BLaER1 treated with 17β-estradiol and CSF1 and Interleukin-3, amounts not matched to agents 10 nM and 100 nM (cell line): ENCODE measurements around the gene CLCN6.

Experiments
- H3K27ac ChIP-seq, 11 experiments: shearing (Covaris generic); formaldehyde crosslinking; 2 replicates each; pipeline ENCODE4 v1.8.1; 2022
- H3K27me3 ChIP-seq, 11 experiments: shearing (Covaris generic); formaldehyde crosslinking; 2 replicates each; pipeline ENCODE4 v1.8.1; 2022
- H3K36me3 ChIP-seq, 11 experiments: shearing (Covaris generic); formaldehyde crosslinking; 2 replicates each; pipeline ENCODE4 v1.8.1; 2022
- H3K4me1 ChIP-seq, 10 experiments: shearing (Covaris generic); formaldehyde crosslinking; 2 replicates each; pipeline ENCODE4 v1.8.1; 2022
- H3K4me2 ChIP-seq, 11 experiments: shearing (Covaris generic); formaldehyde crosslinking; 2 replicates each; pipeline ENCODE4 v1.8.1; 2022
- H3K4me3 ChIP-seq, 10 experiments: shearing (Covaris generic); formaldehyde crosslinking; 2 replicates each; pipeline ENCODE4 v1.8.1; 2022
- H3K9ac ChIP-seq, 11 experiments: shearing (Covaris generic); formaldehyde crosslinking; 2 replicates each; pipeline ENCODE4 v1.8.1; 2022
- H3K9me3 ChIP-seq, 11 experiments: shearing (Covaris generic); formaldehyde crosslinking; replicated peaks in 1 of 11; 2 replicates each; pipeline ENCODE4 v1.8.1; 2022
- H4K20me1 ChIP-seq, 11 experiments: shearing (Covaris generic); formaldehyde crosslinking; 2 replicates each; pipeline ENCODE4 v1.8.1; 2022
- Cebpa-rat ChIP-seq, 11 experiments: shearing (Covaris generic); IDR thresholded peaks; 2 replicates each; pipeline ENCODE4 v1.8.1; 2022

CLCN6 gene

GRCh38 chr1:11873395-11874257, 67.6 kb downstream of the CLCN6 start:
- H3K36me3 ChIP-seq, result no peaks in the 10 kb centered on the region
- no peak overlapping the region for H3K27ac ChIP-seq
- no peaks in the 10 kb centered on the region for H3K9me3 ChIP-seq
- H3K27me3 ChIP-seq, result no peaks in the 10 kb centered on the region
- peaks cover 0 to 4% (median 0%) of the 10 kb centered on the region in 10 experiments; a peak in 2 of 20 replicates for H3K4me1 ChIP-seq
- H3K9ac ChIP-seq, result no peak overlapping the region
- H3K4me2 ChIP-seq, result no peak overlapping the region
- peaks cover 0 to 15% (median 0%) of the 10 kb centered on the region in 11 experiments; a peak in 2 of 22 replicates for H4K20me1 ChIP-seq
- no peak for TF ChIP-seq Cebpa-rat (IDR thresholded peaks at IDR 0.05)
- H3K4me3 ChIP-seq, result no peak overlapping the region

GRCh38 chr1:11874258-11874562, 68.2 kb downstream of the CLCN6 start:
- Histone ChIP-seq H3K4me2 (no peak overlapping the region), H3K9ac (no peak overlapping the region), H4K20me1 (peaks cover 0 to 15% (median 0%) of the 10 kb centered on the region in 11 experiments; a peak in 2 of 22 replicates), H3K4me1 (peaks cover 0 to 4% (median 0%) of the 10 kb centered on the region in 10 experiments; a peak in 2 of 20 replicates), H3K27me3 (no peaks in the 10 kb centered on the region), H3K36me3 (no peaks in the 10 kb centered on the region), H3K27ac (no peak overlapping the region), H3K9me3 (no peaks in the 10 kb centered on the region), H3K4me3 (no peak overlapping the region)
- no peak for TF ChIP-seq Cebpa-rat (IDR thresholded peaks at IDR 0.05)

GRCh38 chr1:11874624-11875023, 68.6 kb downstream of the CLCN6 start:
- no peaks in the 10 kb centered on the region for H3K27me3 ChIP-seq
- peaks cover 0 to 4% (median 0%) of the 10 kb centered on the region in 10 experiments; a peak in 2 of 20 replicates for H3K4me1 ChIP-seq
- H3K9ac ChIP-seq, result no peak overlapping the region
- H3K9me3 ChIP-seq, result no peaks in the 10 kb centered on the region
- no peak for TF ChIP-seq Cebpa-rat (IDR thresholded peaks at IDR 0.05)
- H3K4me3 ChIP-seq, result no peak overlapping the region
- H4K20me1 ChIP-seq, result peaks cover 0 to 15% (median 0%) of the 10 kb centered on the region in 11 experiments; a peak in 2 of 22 replicates
- H3K4me2 ChIP-seq, result no peak overlapping the region
- no peak overlapping the region for H3K27ac ChIP-seq
- no peaks in the 10 kb centered on the region for H3K36me3 ChIP-seq

- no peaks in the 10 kb centered on the region for H3K27me3 ChIP-seq
- peaks cover 0 to 4% (median 0%) of the 10 kb centered on the region in 10 experiments; a peak in 2 of 20 replicates for H3K4me1 ChIP-seq
- no peak overlapping the region for H3K4me3 ChIP-seq
- peaks cover 0 to 15% (median 0%) of the 10 kb centered on the region in 11 experiments; a peak in 2 of 22 replicates for H4K20me1 ChIP-seq
- H3K9ac ChIP-seq, result no peak overlapping the region
- no peak for TF ChIP-seq Cebpa-rat (IDR thresholded peaks at IDR 0.05)
- H3K36me3 ChIP-seq, result no peaks in the 10 kb centered on the region
- no peak overlapping the region for H3K27ac ChIP-seq
- no peaks in the 10 kb centered on the region for H3K9me3 ChIP-seq
- H3K4me2 ChIP-seq, result no peak overlapping the region
Observed at GRCh38 chr1:11875094-11875493, 69.1 kb downstream of the CLCN6 start.

- Histone ChIP-seq H3K4me2 (no peak overlapping the region), H3K4me1 (peaks cover 0 to 3% (median 0%) of the 10 kb centered on the region in 10 experiments; a peak in 1 of 20 replicates), H3K4me3 (no peak overlapping the region), H4K20me1 (peaks cover 0 to 15% (median 0%) of the 10 kb centered on the region in 11 experiments; a peak in 2 of 22 replicates), H3K9me3 (no peaks in the 10 kb centered on the region), H3K27ac (no peak overlapping the region), H3K36me3 (no peaks in the 10 kb centered on the region), H3K9ac (no peak overlapping the region), H3K27me3 (peaks cover 0 to 4% (median 0%) of the 10 kb centered on the region in 11 experiments; a peak in 1 of 22 replicates)
- no peak for TF ChIP-seq Cebpa-rat (IDR thresholded peaks at IDR 0.05)
Observed at GRCh38 chr1:11877074-11877473, 71.1 kb downstream of the CLCN6 start.

GRCh38 chr1:11878081-11878890, 72.3 kb downstream of the CLCN6 start:
- Histone ChIP-seq H3K9ac (no peak overlapping the region), H3K4me1 (peaks cover 0 to 12% (median 6%) of the 10 kb centered on the region in 10 experiments; a peak in 11 of 20 replicates), H3K9me3 (no peaks in the 10 kb centered on the region), H3K4me2 (no peak overlapping the region), H3K27ac (no peak overlapping the region), H3K36me3 (no peaks in the 10 kb centered on the region), H4K20me1 (peaks cover 0 to 15% (median 0%) of the 10 kb centered on the region in 11 experiments; a peak in 3 of 22 replicates), H3K27me3 (peaks cover 0 to 4% (median 0%) of the 10 kb centered on the region in 11 experiments; a peak in 1 of 22 replicates), H3K4me3 (no peak overlapping the region)
- TF ChIP-seq Cebpa-rat (IDR thresholded peaks at IDR 0.05), result no peak

GRCh38 chr1:11878891-11879190, 72.8 kb downstream of the CLCN6 start:
- H4K20me1 ChIP-seq, result peaks cover 0 to 15% (median 0%) of the 10 kb centered on the region in 11 experiments; a peak in 3 of 22 replicates
- peaks cover 0 to 12% (median 6%) of the 10 kb centered on the region in 10 experiments; a peak in 11 of 20 replicates for H3K4me1 ChIP-seq
- peaks cover 0 to 4% (median 0%) of the 10 kb centered on the region in 11 experiments; a peak in 1 of 22 replicates for H3K27me3 ChIP-seq

GRCh38 chr1:11879311-11880180, 73.6 kb downstream of the CLCN6 start:
- no peak overlapping the region for H3K4me2 ChIP-seq
- H3K36me3 ChIP-seq, result no peaks in the 10 kb centered on the region
- no peaks in the 10 kb centered on the region for H3K9me3 ChIP-seq
- H3K27ac ChIP-seq, result no peak overlapping the region
- H3K27me3 ChIP-seq, result peaks cover 0 to 4% (median 0%) of the 10 kb centered on the region in 11 experiments; a peak in 1 of 22 replicates
- H4K20me1 ChIP-seq, result peaks cover 0 to 15% (median 0%) of the 10 kb centered on the region in 11 experiments; a peak in 3 of 22 replicates
- no peak overlapping the region for H3K4me3 ChIP-seq
- no peak overlapping the region for H3K9ac ChIP-seq
- peaks cover 0 to 12% (median 6%) of the 10 kb centered on the region in 10 experiments; a peak in 11 of 20 replicates for H3K4me1 ChIP-seq
- TF ChIP-seq Cebpa-rat (IDR thresholded peaks at IDR 0.05), result no peak

More at GRCh38 chr1:11878891-11879190, 72.8 kb downstream of the CLCN6 start:
- Histone ChIP-seq H3K9ac (no peak overlapping the region), H3K27ac (no peak overlapping the region), H3K4me3 (no peak overlapping the region), H3K9me3 (no peaks in the 10 kb centered on the region), H3K36me3 (no peaks in the 10 kb centered on the region), H3K4me2 (no peak overlapping the region)
- TF ChIP-seq Cebpa-rat (IDR thresholded peaks at IDR 0.05), result no peak
